ENCODE results near the gene HSD17B12.

HSD17B12 gene

DNA sequence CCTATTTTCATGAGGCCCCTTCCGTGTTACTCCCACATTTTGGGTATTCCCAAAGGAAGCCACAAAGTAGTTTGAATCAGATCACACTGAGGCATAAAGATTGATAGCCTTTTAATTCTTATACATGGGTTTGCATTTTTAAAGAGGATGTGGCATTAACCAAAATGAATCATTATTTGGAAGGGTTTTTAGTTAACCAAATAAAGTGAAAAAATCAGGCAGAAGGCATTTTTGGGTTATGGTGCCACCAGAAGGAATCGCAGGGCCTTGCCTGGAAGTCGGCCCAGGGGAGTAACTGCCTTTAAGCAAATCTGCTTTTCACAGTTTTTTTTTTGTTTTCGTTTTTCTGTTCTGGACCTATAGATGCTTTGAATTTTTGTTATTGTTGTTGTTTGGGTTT lies 55.4 kb downstream of the HSD17B12 start:
- Histone ChIP-seq H3K27me3 (replicated peaks in 2 of 5; ENCODE audit: control insufficient read depth in 4 of 5, insufficient read depth in 5 of 5, low read length in 4 of 5) (no peaks in the 10 kb centered on the region), H3K27ac (ENCODE audit: insufficient read depth in 1 of 2, low read depth in 1 of 2, low read length in 2 of 2, poor library complexity in 1 of 2, severe bottlenecking in 2 of 2) (no peak overlapping the region), H3K36me3 (ENCODE audit: control insufficient read depth in 4 of 4, insufficient read depth in 4 of 4, low read length in 3 of 4) (peaks cover 0 to 27% (median 8%) of the 10 kb centered on the region in 4 experiments), H3K9me3 (ENCODE audit: control extremely low read depth in 1 of 5, control insufficient read depth in 4 of 5, insufficient read depth in 2 of 5, low read depth in 1 of 5, low read length in 4 of 5) (peaks cover 0 to 6% (median 3%) of the 10 kb centered on the region in 5 experiments), H3K4me3 (ENCODE audit: control insufficient read depth in 1 of 7, extremely low read depth in 1 of 7, insufficient read depth in 4 of 7, low read depth in 2 of 7, low read length in 6 of 7) (no peak overlapping the region), H3K4me1 (ENCODE audit: control extremely low read depth in 1 of 4, control insufficient read depth in 4 of 4, insufficient read depth in 4 of 4, low read length in 3 of 4) (peaks cover 5 to 16% (median 14%) of the 10 kb centered on the region in 4 experiments)
- 66% methylated on average over 3 of the region's 4 CpGs for WGBS (ENCODE audit: insufficient coverage)
- ChIA-PET POLR2A (no interaction called here), CTCF (no interaction called here)
- peak; percentile 9 to 67 (median 53) for DNase-seq

DNA sequence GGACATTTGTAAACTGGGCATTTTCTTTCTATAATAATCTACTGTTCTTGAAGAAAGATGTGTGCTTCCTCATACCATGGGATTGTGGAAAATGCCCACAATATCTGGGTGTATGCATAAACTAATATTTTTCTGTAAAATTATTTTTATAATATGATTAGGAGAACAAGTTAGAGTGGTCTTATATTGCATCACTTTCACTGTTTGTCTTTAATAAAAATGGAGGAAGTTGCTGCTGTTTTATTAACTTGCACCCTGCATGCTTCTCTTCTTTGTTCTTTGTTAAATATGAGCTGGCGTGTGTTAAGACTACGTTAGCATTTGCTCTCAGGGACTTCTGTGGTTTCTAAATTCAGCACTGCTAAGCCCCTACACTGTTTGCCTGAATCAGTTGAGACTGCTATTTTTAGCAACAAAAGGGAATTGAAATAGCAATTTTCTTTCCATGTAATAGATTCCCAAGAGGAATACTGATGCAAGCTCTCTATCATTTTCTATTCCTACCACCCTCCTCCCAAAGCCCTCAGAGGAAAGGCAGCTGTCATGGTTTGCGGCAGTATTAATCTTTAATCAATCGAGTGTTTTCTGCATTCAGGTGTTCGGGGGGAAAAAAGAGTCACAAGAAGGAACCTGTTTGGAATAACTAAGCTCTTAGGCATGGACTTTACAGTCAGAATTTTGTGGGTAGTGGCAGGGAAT lies 56.1 kb downstream of the HSD17B12 start:
- no peaks in the 10 kb centered on the region for H3K27me3 ChIP-seq (replicated peaks in 2 of 5; ENCODE audit: control insufficient read depth in 4 of 5, insufficient read depth in 5 of 5, low read length in 4 of 5)
- H3K9me3 ChIP-seq (ENCODE audit: control extremely low read depth in 1 of 5, control insufficient read depth in 4 of 5, insufficient read depth in 2 of 5, low read depth in 1 of 5, low read length in 4 of 5): peaks cover 0 to 6% (median 3%) of the 10 kb centered on the region in 5 experiments
- 49% methylated on average over 4 of the region's 5 CpGs for WGBS (ENCODE audit: insufficient coverage)
- peak overlapping the region in 3 of 7 experiments; percentile 2 to 35 (median 21) for H3K4me3 ChIP-seq (ENCODE audit: control insufficient read depth in 1 of 7, extremely low read depth in 1 of 7, insufficient read depth in 4 of 7, low read depth in 2 of 7, low read length in 6 of 7)
- DNase-seq: peak in 2 of 3 donors; percentile 26 to 31
- H3K4me1 ChIP-seq (ENCODE audit: control extremely low read depth in 1 of 4, control insufficient read depth in 4 of 4, insufficient read depth in 4 of 4, low read length in 3 of 4): peaks cover 5 to 16% (median 14%) of the 10 kb centered on the region in 4 experiments
- POLR2A ChIA-PET: no interaction called here
- CTCF ChIA-PET: interaction anchor here (1.1 to 1.3 kb wide), 3 partner anchors 15 to 168 kb away, joined by 3 read pairs; no protein-coding TSS in a partner anchor
- H3K36me3 ChIP-seq (ENCODE audit: control insufficient read depth in 4 of 4, insufficient read depth in 4 of 4, low read length in 3 of 4): peaks cover 0 to 27% (median 8%) of the 10 kb centered on the region in 4 experiments
- H3K27ac ChIP-seq (ENCODE audit: insufficient read depth in 1 of 2, low read depth in 1 of 2, low read length in 2 of 2, poor library complexity in 1 of 2, severe bottlenecking in 2 of 2): no peak overlapping the region

DNA sequence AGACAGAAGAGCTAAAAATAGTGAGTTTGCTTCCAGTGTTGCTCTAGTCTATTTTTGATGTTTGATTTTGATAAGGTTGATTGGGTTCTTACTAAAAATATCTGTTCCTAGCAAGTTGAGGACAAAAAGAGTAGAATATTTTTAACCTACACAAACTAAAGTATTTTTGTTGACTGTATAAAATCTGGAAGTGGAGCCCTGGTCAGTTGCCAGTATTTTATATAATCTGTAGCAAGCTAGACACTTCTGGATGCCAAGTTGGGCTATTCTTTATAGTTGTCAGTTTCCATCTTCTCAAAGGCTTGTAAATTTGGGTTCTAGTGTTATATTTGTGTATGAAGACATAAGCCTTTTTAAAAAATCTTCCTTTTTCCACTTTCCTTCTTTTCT lies 56.7 kb downstream of the HSD17B12 start:
- no peak overlapping the region for H3K4me3 ChIP-seq (ENCODE audit: control insufficient read depth in 1 of 7, extremely low read depth in 1 of 7, insufficient read depth in 4 of 7, low read depth in 2 of 7, low read length in 6 of 7)
- POLR2A ChIA-PET: no interaction called here

DNA sequence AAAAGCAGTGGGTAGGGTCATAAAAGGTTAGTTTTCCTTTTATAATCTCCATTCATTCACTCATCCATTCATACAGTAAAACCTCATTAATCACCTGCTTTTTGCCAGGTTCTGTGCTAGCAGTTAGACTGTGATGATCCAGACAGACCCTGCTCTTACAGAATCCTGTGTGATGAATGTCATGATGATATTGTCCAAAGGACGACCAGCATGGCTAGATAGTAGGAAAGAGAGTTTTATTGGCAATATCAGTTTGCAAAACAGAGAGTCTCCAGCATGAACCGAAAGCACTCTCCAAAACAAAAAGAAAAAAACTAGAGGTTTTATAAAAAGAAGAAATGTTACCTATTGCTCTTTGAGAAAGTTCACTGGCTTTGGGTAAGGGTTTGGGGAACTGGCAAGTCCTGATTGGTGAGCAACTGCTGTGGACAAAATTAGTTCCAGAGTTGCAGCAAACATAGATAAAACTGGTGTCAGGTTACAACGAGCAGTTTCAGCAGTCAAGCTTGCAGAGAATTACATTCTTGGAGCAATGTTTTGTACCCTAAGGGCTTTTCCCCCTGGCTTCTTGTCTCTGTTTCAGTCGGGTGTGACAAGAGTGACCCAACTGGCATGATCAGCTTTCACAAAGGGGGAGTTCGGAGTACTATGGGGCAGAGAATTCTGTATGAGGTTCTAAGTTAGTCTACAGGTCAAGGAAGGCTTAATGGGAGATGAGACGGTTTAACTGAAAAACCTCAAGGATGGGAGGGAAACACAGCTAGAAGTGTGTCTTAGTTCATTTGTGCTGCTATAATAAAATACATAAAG lies 58.3 kb downstream of the HSD17B12 start:
- H3K4me3 ChIP-seq (ENCODE audit: control insufficient read depth in 1 of 7, extremely low read depth in 1 of 7, insufficient read depth in 4 of 7, low read depth in 2 of 7, low read length in 6 of 7): no peak overlapping the region
- 67% methylated on average over 3 of the region's 6 CpGs for WGBS (ENCODE audit: insufficient coverage)
- peaks cover 3 to 30% (median 13%) of the 10 kb centered on the region in 4 experiments for H3K36me3 ChIP-seq (ENCODE audit: control insufficient read depth in 4 of 4, insufficient read depth in 4 of 4, low read length in 3 of 4)
- CTCF ChIA-PET: no interaction called here
- POLR2A ChIA-PET: no interaction called here
- H3K27me3 ChIP-seq (replicated peaks in 2 of 5; ENCODE audit: control insufficient read depth in 4 of 5, insufficient read depth in 5 of 5, low read length in 4 of 5): no peaks in the 10 kb centered on the region
- H3K9me3 ChIP-seq (ENCODE audit: control extremely low read depth in 1 of 5, control insufficient read depth in 4 of 5, insufficient read depth in 2 of 5, low read depth in 1 of 5, low read length in 4 of 5): peaks cover 4 to 10% (median 8%) of the 10 kb centered on the region in 5 experiments
- DNase-seq: no peak
- H3K4me1 ChIP-seq (ENCODE audit: control extremely low read depth in 1 of 4, control insufficient read depth in 4 of 4, insufficient read depth in 4 of 4, low read length in 3 of 4): peaks cover 5 to 16% (median 14%) of the 10 kb centered on the region in 4 experiments
- H3K27ac ChIP-seq (ENCODE audit: insufficient read depth in 1 of 2, low read depth in 1 of 2, low read length in 2 of 2, poor library complexity in 1 of 2, severe bottlenecking in 2 of 2): no peak overlapping the region

More for the DNA sequence above, 56.7 kb downstream of the HSD17B12 start:
- Histone ChIP-seq H3K36me3 (ENCODE audit: control insufficient read depth in 4 of 4, insufficient read depth in 4 of 4, low read length in 3 of 4) (peaks cover 0 to 27% (median 8%) of the 10 kb centered on the region in 4 experiments), H3K4me1 (ENCODE audit: control extremely low read depth in 1 of 4, control insufficient read depth in 4 of 4, insufficient read depth in 4 of 4, low read length in 3 of 4) (peaks cover 5 to 16% (median 14%) of the 10 kb centered on the region in 4 experiments), H3K27ac (ENCODE audit: insufficient read depth in 1 of 2, low read depth in 1 of 2, low read length in 2 of 2, poor library complexity in 1 of 2, severe bottlenecking in 2 of 2) (no peak overlapping the region), H3K27me3 (replicated peaks in 2 of 5; ENCODE audit: control insufficient read depth in 4 of 5, insufficient read depth in 5 of 5, low read length in 4 of 5) (no peaks in the 10 kb centered on the region), H3K9me3 (ENCODE audit: control extremely low read depth in 1 of 5, control insufficient read depth in 4 of 5, insufficient read depth in 2 of 5, low read depth in 1 of 5, low read length in 4 of 5) (peaks cover 0 to 6% (median 3%) of the 10 kb centered on the region in 5 experiments)
- no peak for DNase-seq
- CTCF ChIA-PET: interaction anchor here (0.9 to 1.3 kb wide), 4 partner anchors 15 to 170 kb away, joined by 3 read pairs; no protein-coding TSS in a partner anchor

DNA sequence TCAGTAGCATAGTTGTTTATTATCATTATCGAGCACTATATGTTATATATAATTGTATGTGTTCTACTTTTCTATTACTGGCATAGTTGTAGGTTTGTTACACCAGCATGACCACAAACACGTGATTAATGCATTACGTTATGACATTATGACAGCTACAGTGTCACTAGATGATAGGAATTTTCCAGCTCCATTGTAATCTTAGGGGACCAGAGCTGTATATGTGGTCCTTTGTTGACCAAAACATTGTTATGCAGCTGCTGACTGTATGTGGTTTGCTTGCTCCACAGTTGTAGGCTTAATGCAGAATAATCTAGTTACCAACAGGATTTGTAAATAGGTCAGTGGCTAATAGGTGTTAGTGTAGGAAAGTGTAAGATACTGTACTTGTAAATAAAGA lies 66.1 kb downstream of the HSD17B12 start:
- ChIA-PET CTCF (interaction anchor here (1.2 to 1.4 kb wide), 2 partner anchors 17 to 41 kb away, joined by 3 to 4 read pairs; no protein-coding TSS in a partner anchor), POLR2A (no interaction called here)
- Histone ChIP-seq H3K27me3 (replicated peaks in 2 of 5; ENCODE audit: control insufficient read depth in 4 of 5, insufficient read depth in 5 of 5, low read length in 4 of 5) (no peaks in the 10 kb centered on the region), H3K4me3 (ENCODE audit: control insufficient read depth in 1 of 7, extremely low read depth in 1 of 7, insufficient read depth in 4 of 7, low read depth in 2 of 7, low read length in 6 of 7) (no peak overlapping the region), H3K4me1 (ENCODE audit: control extremely low read depth in 1 of 4, control insufficient read depth in 4 of 4, insufficient read depth in 4 of 4, low read length in 3 of 4) (no peaks in the 10 kb centered on the region), H3K27ac (ENCODE audit: insufficient read depth in 1 of 2, low read depth in 1 of 2, low read length in 2 of 2, poor library complexity in 1 of 2, severe bottlenecking in 2 of 2) (peak overlapping the region in 1 of 2 experiments; percentile 7), H3K36me3 (ENCODE audit: control insufficient read depth in 4 of 4, insufficient read depth in 4 of 4, low read length in 3 of 4) (peaks cover 8 to 22% (median 11%) of the 10 kb centered on the region in 4 experiments), H3K9me3 (ENCODE audit: control extremely low read depth in 1 of 5, control insufficient read depth in 4 of 5, insufficient read depth in 2 of 5, low read depth in 1 of 5, low read length in 4 of 5) (peaks cover 6 to 18% (median 9%) of the 10 kb centered on the region in 5 experiments)
- peak in 2 of 3 donors; percentile 22 to 54 for DNase-seq
- 100% methylated on average over 2 of the region's 3 CpGs for WGBS (ENCODE audit: insufficient coverage)

DNA sequence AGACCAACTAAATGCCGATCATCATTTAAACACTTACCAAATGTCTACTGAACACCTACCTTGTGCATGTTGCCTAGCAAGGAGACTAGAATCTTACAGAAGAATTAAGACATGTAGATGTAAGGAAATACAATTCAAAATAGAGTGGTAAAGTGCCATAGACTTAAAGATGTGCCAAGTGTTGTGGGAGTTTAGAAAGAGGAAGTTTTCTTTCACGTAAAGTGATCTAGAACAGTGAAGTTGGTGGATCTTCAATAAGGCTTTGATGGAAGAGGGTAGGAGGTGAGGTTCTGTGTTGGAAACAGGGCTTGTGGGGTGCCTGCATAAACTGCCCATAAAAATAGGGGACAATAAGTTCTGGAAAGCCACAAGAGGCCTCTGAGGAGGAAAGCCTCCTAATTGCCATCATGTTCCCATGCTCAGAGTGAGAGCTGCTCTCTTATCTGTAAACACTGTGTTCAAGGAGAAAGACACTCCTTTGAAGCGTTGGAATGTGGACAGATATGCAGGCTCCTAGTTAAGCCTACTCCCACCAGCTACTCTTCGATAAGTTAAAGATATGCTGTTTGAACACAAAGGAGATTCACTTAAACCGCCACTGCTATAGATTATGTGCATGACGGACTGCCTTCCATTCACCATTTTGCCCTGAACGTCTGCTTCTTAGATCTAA lies 66.7 kb downstream of the HSD17B12 start:
- ChIA-PET POLR2A (no interaction called here), CTCF (no interaction called here)
- H3K36me3 ChIP-seq (ENCODE audit: control insufficient read depth in 4 of 4, insufficient read depth in 4 of 4, low read length in 3 of 4): peaks cover 6 to 27% (median 11%) of the 10 kb centered on the region in 4 experiments
- no peaks in the 10 kb centered on the region for H3K4me1 ChIP-seq (ENCODE audit: control extremely low read depth in 1 of 4, control insufficient read depth in 4 of 4, insufficient read depth in 4 of 4, low read length in 3 of 4)
- DNase-seq: no peak
- peaks cover 6 to 16% (median 9%) of the 10 kb centered on the region in 5 experiments for H3K9me3 ChIP-seq (ENCODE audit: control extremely low read depth in 1 of 5, control insufficient read depth in 4 of 5, insufficient read depth in 2 of 5, low read depth in 1 of 5, low read length in 4 of 5)
- 100% methylated on average over 4 of the region's 7 CpGs for WGBS (ENCODE audit: insufficient coverage)
- H3K4me3 ChIP-seq (ENCODE audit: control insufficient read depth in 1 of 7, extremely low read depth in 1 of 7, insufficient read depth in 4 of 7, low read depth in 2 of 7, low read length in 6 of 7): no peak overlapping the region
- no peak overlapping the region for H3K27ac ChIP-seq (ENCODE audit: insufficient read depth in 1 of 2, low read depth in 1 of 2, low read length in 2 of 2, poor library complexity in 1 of 2, severe bottlenecking in 2 of 2)
- no peaks in the 10 kb centered on the region for H3K27me3 ChIP-seq (replicated peaks in 2 of 5; ENCODE audit: control insufficient read depth in 4 of 5, insufficient read depth in 5 of 5, low read length in 4 of 5)

Measured in common myeloid progenitor, CD34-positive (primary cell).